MM.1S (cell line): ENCODE results near the gene ARHGAP26.

Experiments used
- DNase-seq: peaks from one replicate; pipeline ENCODE4 v3.0.0-alpha.2; 2015
- H2AFZ ChIP-seq: fragments of 300-600 bp; sonication (generic); 2 replicates; pipeline ENCODE4 v1.6.0; 2016; ENCODE audit warnings: antibody characterized with exemption, low read length
- H3F3A ChIP-seq: fragments of 300-600 bp; sonication (generic); 2 replicates; pipeline ENCODE4 v1.6.1; 2016; ENCODE audit warnings: mild to moderate bottlenecking, antibody characterized with exemption, low read length, moderate library complexity, mixed read lengths; ENCODE audit not compliant: insufficient read depth
- H3K27ac ChIP-seq: fragments of 300-600 bp; sonication (generic); 2 replicates; pipeline ENCODE4 v1.5.1; 2016; ENCODE audit warnings: mild to moderate bottlenecking, low read length
- H3K27me3 ChIP-seq: fragments of 300-600 bp; sonication (generic); replicated peaks from 2 replicates; pipeline ENCODE4 v1.6.0; 2016; ENCODE audit warnings: low read length; ENCODE audit not compliant: insufficient read depth
- H3K36me3 ChIP-seq: fragments of 300-600 bp; sonication (generic); replicated peaks from 2 replicates; pipeline ENCODE4 v1.6.1; 2016; ENCODE audit warnings: mild to moderate bottlenecking, low read length, mixed read lengths; ENCODE audit not compliant: insufficient read depth
- H3K4me1 ChIP-seq: fragments of 300-600 bp; sonication (generic); 2 replicates; pipeline ENCODE4 v1.6.1; 2016; ENCODE audit warnings: low read length, mixed read lengths
- H3K4me2 ChIP-seq: fragments of 300-600 bp; sonication (generic); 2 replicates; pipeline ENCODE4 v1.6.0; 2016; ENCODE audit warnings: low read depth, low read length
- H3K4me3 ChIP-seq: fragments of 300-600 bp; sonication (generic); 2 replicates; pipeline ENCODE4 v1.5.1; 2016; ENCODE audit warnings: low read length, mixed read lengths
- H3K79me2 ChIP-seq: fragments of 300-600 bp; sonication (generic); 2 replicates; pipeline ENCODE4 v1.6.1; 2016; ENCODE audit warnings: mixed run types, low read length, mixed read lengths
- H3K9ac ChIP-seq: fragments of 300-600 bp; sonication (generic); 2 replicates; pipeline ENCODE4 v1.6.1; 2016; ENCODE audit warnings: low read length, mixed read lengths
- H3K9me2 ChIP-seq: fragments of 300-600 bp; sonication (generic); replicated peaks from 2 replicates; pipeline ENCODE4 v1.6.1; 2016; ENCODE audit warnings: mild to moderate bottlenecking, low read length, mixed read lengths; ENCODE audit not compliant: insufficient read depth
- H3K9me3 ChIP-seq: fragments of 300-600 bp; sonication (generic); replicated peaks from 2 replicates; pipeline ENCODE4 v1.6.1; 2016; ENCODE audit warnings: mild to moderate bottlenecking, low read length, mixed read lengths; ENCODE audit not compliant: insufficient read depth
- H4K20me1 ChIP-seq: fragments of 300-600 bp; sonication (generic); 2 replicates; pipeline ENCODE4 v1.6.1; 2016; ENCODE audit warnings: mild to moderate bottlenecking, low read length, moderate library complexity, mixed read lengths; ENCODE audit not compliant: insufficient read depth
- EZH2 ChIP-seq: fragments of 300-600 bp; sonication (generic); optimal IDR thresholded peaks from 2 replicates; pipeline ENCODE3; 2017; ENCODE audit warnings: low read depth, mild to moderate bottlenecking, antibody characterized with exemption, low read length, mixed read lengths
- EZH2phosphoT487 ChIP-seq: fragments of 300-600 bp; sonication (generic); IDR thresholded peaks from 2 replicates; pipeline ENCODE4 v1.6.1; 2018; ENCODE audit warnings: antibody characterized with exemption, low read length
- TF ChIP-seq, protein P1 (sequence below): fragments of 300-600 bp; sonication (generic); IDR thresholded peaks from 2 replicates; pipeline ENCODE4 v1.5.1; 2016; ENCODE audit warnings: antibody characterized with exemption, low read length, mixed read lengths

The ARHGAP26 gene

GRCh38 chr5:143154510-143155370 lies 384.6 kb downstream of the ARHGAP26 start:
- no peak overlapping the region for H3K4me2 ChIP-seq
- H3K9me2 ChIP-seq, result no peaks in the 10 kb centered on the region
- no peak overlapping the region for H2AFZ ChIP-seq
- H3K79me2 ChIP-seq, result no peaks in the 10 kb centered on the region
- DNase-seq, result no peak
- no peaks in the 10 kb centered on the region for H4K20me1 ChIP-seq
- no peak for TF ChIP-seq EZH2
- TF ChIP-seq, protein P1, sequence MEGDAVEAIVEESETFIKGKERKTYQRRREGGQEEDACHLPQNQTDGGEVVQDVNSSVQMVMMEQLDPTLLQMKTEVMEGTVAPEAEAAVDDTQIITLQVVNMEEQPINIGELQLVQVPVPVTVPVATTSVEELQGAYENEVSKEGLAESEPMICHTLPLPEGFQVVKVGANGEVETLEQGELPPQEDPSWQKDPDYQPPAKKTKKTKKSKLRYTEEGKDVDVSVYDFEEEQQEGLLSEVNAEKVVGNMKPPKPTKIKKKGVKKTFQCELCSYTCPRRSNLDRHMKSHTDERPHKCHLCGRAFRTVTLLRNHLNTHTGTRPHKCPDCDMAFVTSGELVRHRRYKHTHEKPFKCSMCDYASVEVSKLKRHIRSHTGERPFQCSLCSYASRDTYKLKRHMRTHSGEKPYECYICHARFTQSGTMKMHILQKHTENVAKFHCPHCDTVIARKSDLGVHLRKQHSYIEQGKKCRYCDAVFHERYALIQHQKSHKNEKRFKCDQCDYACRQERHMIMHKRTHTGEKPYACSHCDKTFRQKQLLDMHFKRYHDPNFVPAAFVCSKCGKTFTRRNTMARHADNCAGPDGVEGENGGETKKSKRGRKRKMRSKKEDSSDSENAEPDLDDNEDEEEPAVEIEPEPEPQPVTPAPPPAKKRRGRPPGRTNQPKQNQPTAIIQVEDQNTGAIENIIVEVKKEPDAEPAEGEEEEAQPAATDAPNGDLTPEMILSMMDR, result no peak
- TF ChIP-seq EZH2phosphoT487, result no peak
- no peak overlapping the region for H3K4me3 ChIP-seq
- H3K4me1 ChIP-seq, result peaks cover 16% of the 10 kb centered on the region
- H3K9ac ChIP-seq, result no peak overlapping the region
- H3K27me3 ChIP-seq, result no peaks in the 10 kb centered on the region
- no peaks in the 10 kb centered on the region for H3K36me3 ChIP-seq
- no peak overlapping the region for H3K27ac ChIP-seq
- H3K9me3 ChIP-seq, result no peaks in the 10 kb centered on the region
- peaks cover 4% of the 10 kb centered on the region; the same call in 1 of the 2 replicates for H3F3A ChIP-seq

DNA sequence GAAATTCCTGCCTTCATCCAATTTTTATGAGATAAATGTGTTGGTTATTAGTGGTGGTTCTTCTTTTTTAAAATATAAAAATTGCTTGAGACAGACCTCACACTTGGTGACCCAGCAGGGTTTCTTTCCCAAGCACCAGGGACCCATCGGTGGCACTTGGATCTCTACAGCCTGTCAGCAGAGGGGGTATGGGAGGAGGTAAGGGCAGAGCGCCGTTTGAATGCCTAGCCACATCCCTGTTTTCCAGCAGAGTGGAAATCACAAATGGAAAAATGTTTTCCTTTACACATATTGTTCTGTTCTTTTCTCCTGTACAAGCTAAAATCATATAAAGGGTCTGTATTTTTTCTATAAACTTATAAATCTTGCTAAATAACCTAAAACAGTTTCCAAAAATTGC lies 385.3 kb downstream of the ARHGAP26 start:
- Histone ChIP-seq H4K20me1 (no peaks in the 10 kb centered on the region), H3K9ac (no peak overlapping the region), H3K4me1 (peaks cover 21% of the 10 kb centered on the region), H3K9me2 (no peaks in the 10 kb centered on the region), H3K36me3 (no peaks in the 10 kb centered on the region), H3F3A (peaks cover 8% of the 10 kb centered on the region), H3K79me2 (no peaks in the 10 kb centered on the region), H3K9me3 (no peaks in the 10 kb centered on the region), H3K27ac (no peak overlapping the region), H3K27me3 (no peaks in the 10 kb centered on the region), H2AFZ (no peak overlapping the region), H3K4me2 (no peak overlapping the region), H3K4me3 (no peak overlapping the region)
- no peak for DNase-seq
- TF ChIP-seq EZH2 (no peak), EZH2phosphoT487 (no peak)
- TF ChIP-seq, protein P1, result no peak

DNA sequence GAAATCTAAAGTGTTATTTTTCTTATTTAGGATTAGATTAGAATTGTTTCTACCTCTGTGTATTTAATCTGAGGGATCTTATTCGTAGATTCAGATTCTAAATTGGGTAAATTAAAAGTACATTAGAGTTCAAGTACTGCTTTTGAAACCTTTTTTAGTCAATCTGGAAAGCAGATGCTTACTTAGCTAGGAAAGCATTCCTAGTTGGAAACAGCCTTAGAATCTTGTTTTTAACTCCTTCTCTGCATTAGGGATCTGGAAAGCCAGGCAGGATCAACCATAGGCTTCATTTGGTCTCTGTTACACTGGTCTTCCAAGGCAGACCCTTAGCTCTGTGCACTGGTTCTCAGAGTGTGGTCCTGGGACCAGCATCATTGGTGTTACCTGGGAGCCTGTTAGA lies 385.9 kb downstream of the ARHGAP26 start:
- H3K27me3 ChIP-seq, result no peaks in the 10 kb centered on the region
- no peak overlapping the region for H3K4me2 ChIP-seq
- H3K9me2 ChIP-seq, result no peaks in the 10 kb centered on the region
- H3K36me3 ChIP-seq, result no peaks in the 10 kb centered on the region
- H3K9me3 ChIP-seq, result no peaks in the 10 kb centered on the region
- no peak overlapping the region for H3K27ac ChIP-seq
- H2AFZ ChIP-seq, result no peak overlapping the region
- no peak for TF ChIP-seq EZH2phosphoT487
- TF ChIP-seq EZH2, result no peak
- TF ChIP-seq, protein P1, result no peak
- H3F3A ChIP-seq, result peaks cover 12% of the 10 kb centered on the region
- H3K9ac ChIP-seq, result no peak overlapping the region
- H3K4me1 ChIP-seq, result peaks cover 24% of the 10 kb centered on the region
- no peak for DNase-seq
- no peaks in the 10 kb centered on the region for H4K20me1 ChIP-seq
- H3K79me2 ChIP-seq, result no peaks in the 10 kb centered on the region
- H3K4me3 ChIP-seq, result no peak overlapping the region
